ENCODE measurements around the gene CLHC1. TPM values are rescaled to one million over a fixed set of nuclear protein-coding genes. Genes with fewer than 3 reads are reported as not detected.

CLHC1 gene
- total RNA-seq, 1 donor from 2014 or later, result 24.6 TPM

GRCh38 chr2:55165626-55166025, 66.5 kb downstream of the CLHC1 start:
- H3K27me3 ChIP-seq, result no peaks in the 10 kb centered on the region
- H3K27ac ChIP-seq, result no peak overlapping the region
- no peaks in the 10 kb centered on the region for H3K9me3 Mint-ChIP-seq
- H3K4me2 ChIP-seq, result no peak overlapping the region
- no peaks in the 10 kb centered on the region for H3K79me2 ChIP-seq (ENCODE audit: low read depth)
- H3K27ac Mint-ChIP-seq, result no peak overlapping the region
- H3K4me1 ChIP-seq, result peaks cover 24% of the 10 kb centered on the region
- H3K36me3 ChIP-seq, result no peaks in the 10 kb centered on the region
- H3K4me1 Mint-ChIP-seq, result peaks cover 42% of the 10 kb centered on the region
- H3K9ac ChIP-seq, result no peak overlapping the region
- no peak overlapping the region for H3K4me3 ChIP-seq
- no peak overlapping the region for H3K4me3 Mint-ChIP-seq
- no peaks in the 10 kb centered on the region for H3K36me3 Mint-ChIP-seq
- no peaks in the 10 kb centered on the region for H3K9me3 ChIP-seq (ENCODE audit: low read depth)
- H3K27me3 Mint-ChIP-seq (ENCODE audit: insufficient read depth, low read depth), result peaks cover 2% of the 10 kb centered on the region
- no peak overlapping the region for H2AFZ ChIP-seq (replicated peaks)
- peaks cover 3% of the 10 kb centered on the region for H3F3A ChIP-seq (ENCODE audit: low read depth)
- no peaks in the 10 kb centered on the region for H4K20me1 ChIP-seq (ENCODE audit: low read depth)
- TF ChIP-seq EZH2 (IDR thresholded peaks at IDR 0.05) (no peak), EZH2phosphoT487 (IDR thresholded peaks at IDR 0.05) (no peak), CTCF (IDR thresholded peaks at IDR 0.05) (no peak)
- no peak for DNase-seq (ENCODE audit: low spot score)

DNA sequence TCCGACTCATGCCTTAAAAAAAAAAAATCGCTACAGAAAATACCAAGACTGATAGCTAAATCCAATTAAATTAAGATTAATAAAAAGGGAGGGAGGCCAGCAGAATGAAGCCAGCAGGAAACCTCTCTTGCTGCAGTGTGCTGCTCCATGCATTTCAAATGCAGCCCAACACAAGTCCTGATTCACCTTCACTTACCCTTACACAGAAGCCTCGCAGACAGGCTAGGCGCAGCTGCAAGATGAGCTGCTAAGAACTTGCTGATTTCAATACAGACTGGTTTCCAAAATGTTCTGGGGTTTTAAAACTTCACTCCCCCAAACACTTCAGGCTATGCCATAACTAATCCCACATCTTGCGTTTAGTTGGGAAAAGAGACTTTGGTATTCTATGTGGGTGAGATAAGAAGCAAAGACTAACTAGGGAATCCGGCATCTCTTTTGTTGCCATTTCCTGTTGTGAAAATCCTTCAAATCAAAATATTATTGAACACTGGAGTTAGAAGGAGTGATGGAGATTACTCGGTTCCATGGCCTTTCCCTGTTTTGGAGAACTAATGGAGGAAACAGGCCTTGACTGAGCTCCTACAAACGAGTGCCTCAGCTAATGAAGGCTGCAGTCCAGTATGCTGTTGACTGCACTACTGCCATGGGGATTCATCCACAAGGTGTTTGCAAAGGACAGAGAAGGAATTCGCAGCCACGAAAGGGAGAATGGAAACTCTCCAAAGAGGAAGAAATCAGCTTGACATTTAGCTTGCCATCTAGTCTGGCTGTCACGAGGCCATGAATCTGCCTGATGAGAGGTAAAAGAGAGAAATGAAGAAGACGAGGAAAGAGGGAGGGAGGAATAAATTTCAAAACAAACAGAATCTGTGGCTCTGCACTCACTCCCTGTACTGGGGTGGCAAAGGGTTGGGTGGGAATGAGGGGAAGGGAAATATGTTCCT, 67.3 kb downstream of the CLHC1 start:
- Mint-ChIP-seq H3K4me1 (peaks cover 45% of the 10 kb centered on the region), H3K4me3 (no peak overlapping the region), H3K27ac (no peak overlapping the region), H3K9me3 (no peaks in the 10 kb centered on the region), H3K27me3 (ENCODE audit: insufficient read depth, low read depth) (peaks cover 2% of the 10 kb centered on the region), H3K36me3 (no peaks in the 10 kb centered on the region)
- Histone ChIP-seq H3K9ac (no peak overlapping the region), H2AFZ (replicated peaks) (no peak overlapping the region), H3K27ac (no peak overlapping the region), H4K20me1 (ENCODE audit: low read depth) (no peaks in the 10 kb centered on the region), H3K4me2 (no peak overlapping the region), H3K4me1 (peaks cover 32% of the 10 kb centered on the region), H3K4me3 (no peak overlapping the region), H3K79me2 (ENCODE audit: low read depth) (no peaks in the 10 kb centered on the region), H3K9me3 (ENCODE audit: low read depth) (no peaks in the 10 kb centered on the region), H3F3A (ENCODE audit: low read depth) (peaks cover 3% of the 10 kb centered on the region), H3K36me3 (no peaks in the 10 kb centered on the region), H3K27me3 (no peaks in the 10 kb centered on the region)
- no peak for DNase-seq (ENCODE audit: low spot score)
- TF ChIP-seq CTCF (IDR thresholded peaks at IDR 0.05), result no peak
- TF ChIP-seq EZH2 (IDR thresholded peaks at IDR 0.05), result no peak
- TF ChIP-seq EZH2phosphoT487 (IDR thresholded peaks at IDR 0.05), result no peak

- Mint-ChIP-seq H3K4me1 (peaks cover 45% of the 10 kb centered on the region), H3K27me3 (ENCODE audit: insufficient read depth, low read depth) (peaks cover 2% of the 10 kb centered on the region), H3K9me3 (no peaks in the 10 kb centered on the region), H3K36me3 (no peaks in the 10 kb centered on the region), H3K4me3 (no peak overlapping the region), H3K27ac (no peak overlapping the region)
- H3F3A ChIP-seq (ENCODE audit: low read depth), result peaks cover 3% of the 10 kb centered on the region
- no peaks in the 10 kb centered on the region for H3K9me3 ChIP-seq (ENCODE audit: low read depth)
- no peak for DNase-seq (ENCODE audit: low spot score)
- TF ChIP-seq EZH2 (IDR thresholded peaks at IDR 0.05) (no peak), CTCF (IDR thresholded peaks at IDR 0.05) (no peak), EZH2phosphoT487 (IDR thresholded peaks at IDR 0.05) (no peak)
- H3K9ac ChIP-seq, result no peak overlapping the region
- H3K27ac ChIP-seq, result no peak overlapping the region
- no peak overlapping the region for H3K4me3 ChIP-seq
- H4K20me1 ChIP-seq (ENCODE audit: low read depth), result no peaks in the 10 kb centered on the region
- H3K4me2 ChIP-seq, result no peak overlapping the region
- H3K4me1 ChIP-seq, result peaks cover 32% of the 10 kb centered on the region
- no peak overlapping the region for H2AFZ ChIP-seq (replicated peaks)
- H3K36me3 ChIP-seq, result no peaks in the 10 kb centered on the region
- no peaks in the 10 kb centered on the region for H3K79me2 ChIP-seq (ENCODE audit: low read depth)
- no peaks in the 10 kb centered on the region for H3K27me3 ChIP-seq
Measured at GRCh38 chr2:55163941-55164390, 68.1 kb downstream of the CLHC1 start.
